ENCODE data around the gene TRAF5.
"Not testable (repeated sequence)": the region's sequence is repeated elsewhere in the genome, so short reads cannot be mapped to it uniquely, and the experiment has no call there.

GRCh38 chr1:211321646-211322045, 5.0 kb upstream of the TRAF5 start:
- TF ChIP-seq SUZ12 (IDR thresholded peaks at IDR 0.05; ENCODE audit: extremely low read depth, insufficient read depth, insufficient read length); ZNF274 (IDR thresholded peaks at IDR 0.05; ENCODE audit: low read depth, low read length): not testable (repeated sequence)

All from NT2/D1 (cell line).